K562 (cell line): ENCODE results near the gene DCAKD. TPM values are rescaled to one million over a fixed set of nuclear protein-coding genes. Genes with fewer than 3 reads are reported as not detected.

ENCODE experiments used
- E2F8 ChIP-seq: fragments of 450-650 bp; IDR thresholded peaks from 2 replicates; pipeline ENCODE4 v1.7.1; 2018; ENCODE audit warnings: mild to moderate bottlenecking, low read depth; ENCODE audit not compliant: partially characterized antibody
- ELF1 ChIP-seq: fragments of 200-800 bp; sonication (Bioruptor generic); IDR thresholded peaks from 2 replicates; pipeline ENCODE4 v1.6.1; 2016; ENCODE audit warnings: missing genetic modification characterization, missing compliant biosample characterization
- NFE2 ChIP-seq: IDR thresholded peaks from 2 replicates; pipeline ENCODE4 v1.6.1; 2014; ENCODE audit warnings: antibody characterized with exemption, low read depth
- PURB ChIP-seq: sonication (generic); formaldehyde crosslinking; IDR thresholded peaks from 2 replicates; pipeline ENCODE4 v1.9.0; 2021; ENCODE audit warnings: low read depth, mild to moderate bottlenecking, missing genetic modification reagents
- SMARCA4 ChIP-seq: fragments of 450-650 bp; IDR thresholded peaks from 2 replicates; pipeline ENCODE4 v1.6.1; 2016
- ZNF384 ChIP-seq: IDR thresholded peaks from 2 replicates; pipeline ENCODE4 v1.6.1; 2012; ENCODE audit warnings: low read depth, low read length, improper control_type of control experiment
- ZNF592 ChIP-seq: fragments of 450-650 bp; IDR thresholded peaks from 2 replicates; pipeline ENCODE4 v1.6.1; 2017; ENCODE audit warnings: antibody characterized with exemption, mild to moderate bottlenecking
- polyA plus RNA-seq, 8 experiments: library from polyadenylated mRNA; depleted of rRNA in 4 of 8; stranded (reverse) in 5 of 8; unstranded in 3 of 8; fragments of >200 nt; fragmentation: Nextera tagmentation in 2 of 8; fragmentation: Illumina TruSeq in 1 of 8; extraction: Ambion mirVana in 2 of 8; extraction: Trizol in 1 of 8; gene quantifications; 2 replicates each; pipeline versions ENCODE4 v1.2.1 to v1.2.3, GENCODE V29; 2011 to 2014; ENCODE audit warnings: inconsistent platforms in 1 of 8, missing spikeins in 1 of 8
- total RNA-seq, 7 experiments: library from RNA; depleted of rRNA in 6 of 7; stranded (reverse); fragments of >200 nt in 6 of 7; fragmentation: Illumina TruSeq in 2 of 7; extraction: Trizol in 2 of 7; gene quantifications; 2 replicates each; pipeline versions ENCODE4 v1.2.1 to v1.2.3, GENCODE V29; 2011 to 2021; ENCODE audit warnings: low replicate concordance in 1 of 7
- TF ChIP-seq, protein P1 (sequence below), 2 experiments: fragments of 450-650 bp; IDR thresholded peaks; 2 replicates each; pipeline ENCODE4 v1.6.1; 2016; ENCODE audit warnings: mild to moderate bottlenecking in 2 of 2, borderline replicate concordance in 1 of 2, low read depth in 1 of 2, moderate library complexity in 1 of 2
- TF ChIP-seq, protein P2 (sequence below): fragments of 450-650 bp; conservative IDR thresholded peaks from 2 replicates; pipeline ENCODE4 v1.6.1; 2016; ENCODE audit warnings: missing genetic modification characterization, low read depth, mild to moderate bottlenecking, control low read depth, missing compliant biosample characterization

Gene DCAKD
- total and polyA plus RNA-seq, 9 of the 15 experiments (the other 6 are each of a cell fraction or from before 2014, with no cell fraction given), result 7.9 to 35.5 (median 21.4) TPM

- TF ChIP-seq ZNF592 (0 out of 2 replicates have a peak, but pooled peaks have one; percentile 28), SMARCA4 (peak; percentile 91), ZNF384 (peak; percentile 7; the same call in 1 of the 2 replicates), ELF1 (tag) (peak; percentile 81), PURB (no peak), E2F8 (peak; percentile 62), NFE2 (peak; percentile 63)
- TF ChIP-seq, protein P1, sequence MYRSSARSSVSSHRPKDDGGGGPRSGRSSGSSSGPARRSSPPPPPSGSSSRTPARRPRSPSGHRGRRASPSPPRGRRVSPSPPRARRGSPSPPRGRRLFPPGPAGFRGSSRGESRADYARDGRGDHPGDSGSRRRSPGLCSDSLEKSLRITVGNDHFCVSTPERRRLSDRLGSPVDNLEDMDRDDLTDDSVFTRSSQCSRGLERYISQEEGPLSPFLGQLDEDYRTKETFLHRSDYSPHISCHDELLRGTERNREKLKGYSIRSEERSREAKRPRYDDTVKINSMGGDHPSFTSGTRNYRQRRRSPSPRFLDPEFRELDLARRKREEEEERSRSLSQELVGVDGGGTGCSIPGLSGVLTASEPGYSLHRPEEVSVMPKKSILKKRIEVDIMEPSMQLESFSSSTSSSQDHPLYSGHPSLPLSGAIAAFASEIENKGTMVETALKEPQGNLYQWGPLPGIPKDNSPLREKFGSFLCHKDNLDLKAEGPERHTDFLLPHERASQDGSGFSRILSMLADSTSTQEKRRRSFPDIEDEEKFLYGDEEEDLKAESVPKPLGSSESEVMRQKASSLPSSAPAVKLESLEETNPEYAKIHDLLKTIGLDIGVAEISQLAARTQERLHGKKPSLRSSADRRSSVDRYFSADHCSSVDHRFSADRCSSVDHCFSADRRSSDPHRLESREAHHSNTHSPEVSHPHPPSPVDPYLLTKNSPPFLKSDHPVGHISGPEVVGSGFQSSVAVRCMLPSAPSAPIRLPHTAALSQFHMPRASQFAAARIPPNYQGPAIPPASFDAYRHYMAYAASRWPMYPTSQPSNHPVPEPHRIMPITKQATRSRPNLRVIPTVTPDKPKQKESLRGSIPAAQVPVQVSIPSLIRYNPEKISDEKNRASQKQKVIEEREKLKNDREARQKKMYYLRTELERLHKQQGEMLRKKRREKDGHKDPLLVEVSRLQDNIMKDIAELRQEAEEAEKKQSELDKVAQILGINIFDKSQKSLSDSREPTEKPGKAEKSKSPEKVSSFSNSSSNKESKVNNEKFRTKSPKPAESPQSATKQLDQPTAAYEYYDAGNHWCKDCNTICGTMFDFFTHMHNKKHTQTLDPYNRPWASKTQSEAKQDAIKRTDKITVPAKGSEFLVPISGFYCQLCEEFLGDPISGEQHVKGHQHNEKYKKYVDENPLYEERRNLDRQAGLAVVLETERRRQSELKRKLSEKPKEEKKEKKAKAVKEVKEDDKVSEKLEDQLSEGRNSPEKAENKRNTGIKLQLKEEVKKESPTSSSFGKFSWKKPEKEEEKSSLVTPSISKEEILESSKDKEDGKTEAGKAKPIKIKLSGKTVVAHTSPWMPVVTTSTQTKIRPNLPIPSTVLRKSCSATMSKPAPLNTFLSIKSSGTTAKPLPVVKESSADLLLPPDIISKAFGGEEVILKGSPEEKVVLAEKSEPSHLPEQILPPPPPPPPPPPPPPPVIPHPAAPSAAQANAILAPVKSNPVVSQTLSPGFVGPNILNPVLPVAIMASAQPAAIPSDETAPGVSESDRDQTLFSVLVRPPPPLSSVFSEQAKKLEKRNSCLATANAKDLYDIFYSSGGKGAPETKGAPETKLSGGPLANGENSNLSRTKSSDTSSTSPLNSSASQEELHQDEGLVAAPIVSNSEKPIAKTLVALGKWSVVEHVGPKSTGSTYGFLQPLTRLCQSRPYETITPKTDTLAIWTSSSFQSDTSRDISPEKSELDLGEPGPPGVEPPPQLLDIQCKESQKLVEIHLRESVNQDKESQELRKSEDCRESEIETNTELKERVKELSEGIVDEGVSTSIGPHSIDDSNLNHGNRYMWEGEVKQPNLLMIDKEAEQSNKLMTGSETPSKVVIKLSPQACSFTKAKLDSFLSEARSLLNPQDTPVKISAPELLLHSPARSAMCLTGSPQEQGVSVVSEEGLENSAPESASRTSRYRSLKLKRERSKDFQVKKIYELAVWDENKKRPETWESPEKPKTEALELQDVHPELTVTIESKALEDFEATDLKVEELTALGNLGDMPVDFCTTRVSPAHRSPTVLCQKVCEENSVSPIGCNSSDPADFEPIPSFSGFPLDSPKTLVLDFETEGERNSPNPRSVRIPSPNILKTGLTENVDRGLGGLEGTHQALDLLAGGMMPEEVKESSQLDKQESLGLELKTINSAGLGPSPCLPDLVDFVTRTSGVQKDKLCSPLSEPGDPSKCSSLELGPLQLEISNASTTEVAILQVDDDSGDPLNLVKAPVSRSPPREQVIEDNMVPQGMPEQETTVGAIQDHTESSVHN (IDR thresholded peaks at IDR 0.05; ENCODE audit: borderline replicate concordance in 1 of 2, low read depth in 1 of 2), result 0 out of 4 replicates have a peak, but pooled peaks of 1 of the 2 experiments have one; percentile 24
- TF ChIP-seq, protein P2, sequence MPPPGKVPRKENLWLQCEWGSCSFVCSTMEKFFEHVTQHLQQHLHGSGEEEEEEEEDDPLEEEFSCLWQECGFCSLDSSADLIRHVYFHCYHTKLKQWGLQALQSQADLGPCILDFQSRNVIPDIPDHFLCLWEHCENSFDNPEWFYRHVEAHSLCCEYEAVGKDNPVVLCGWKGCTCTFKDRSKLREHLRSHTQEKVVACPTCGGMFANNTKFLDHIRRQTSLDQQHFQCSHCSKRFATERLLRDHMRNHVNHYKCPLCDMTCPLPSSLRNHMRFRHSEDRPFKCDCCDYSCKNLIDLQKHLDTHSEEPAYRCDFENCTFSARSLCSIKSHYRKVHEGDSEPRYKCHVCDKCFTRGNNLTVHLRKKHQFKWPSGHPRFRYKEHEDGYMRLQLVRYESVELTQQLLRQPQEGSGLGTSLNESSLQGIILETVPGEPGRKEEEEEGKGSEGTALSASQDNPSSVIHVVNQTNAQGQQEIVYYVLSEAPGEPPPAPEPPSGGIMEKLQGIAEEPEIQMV (tag), result no peak
These were observed 11.8 kb upstream of the DCAKD start (continued) for GRCh38 chr17:45063198-45063597.
